Nephron progenitor cell (in vitro differentiated cells): Measurements from ENCODE around the gene JMJD4.

ENCODE experiments used
- DNase-seq: peaks from one replicate; pipeline ENCODE4 v3.0.0; 2021
- H3K27ac Mint-ChIP-seq: 2 replicates; pipeline ENCODE4 v1.8.0; 2021; ENCODE audit warnings: mild to moderate bottlenecking, moderate library complexity, mixed read lengths
- H3K27me3 Mint-ChIP-seq: 2 replicates; pipeline ENCODE4 v1.8.0; 2021; ENCODE audit warnings: mild to moderate bottlenecking, low read depth, mixed read lengths; ENCODE audit not compliant: poor library complexity
- H3K36me3 Mint-ChIP-seq: 2 replicates; pipeline ENCODE4 v1.8.0; 2021; ENCODE audit warnings: low read depth, mixed read lengths
- H3K4me1 Mint-ChIP-seq: 2 replicates; pipeline ENCODE4 v1.8.0; 2021; ENCODE audit warnings: mixed read lengths
- H3K4me3 Mint-ChIP-seq: 2 replicates; pipeline ENCODE4 v1.8.0; 2021; ENCODE audit warnings: mild to moderate bottlenecking, moderate library complexity, mixed read lengths
- H3K9me3 Mint-ChIP-seq: 2 replicates; pipeline ENCODE4 v1.8.0; 2021; ENCODE audit warnings: mild to moderate bottlenecking, moderate library complexity, mixed read lengths
- TF ChIP-seq, protein P1 (sequence below): fragments of 200-600 bp; sonication (generic); IDR thresholded peaks from 2 replicates; pipeline ENCODE4 v1.5.0; 2021; ENCODE audit warnings: antibody characterized with exemption

JMJD4 gene

DNA sequence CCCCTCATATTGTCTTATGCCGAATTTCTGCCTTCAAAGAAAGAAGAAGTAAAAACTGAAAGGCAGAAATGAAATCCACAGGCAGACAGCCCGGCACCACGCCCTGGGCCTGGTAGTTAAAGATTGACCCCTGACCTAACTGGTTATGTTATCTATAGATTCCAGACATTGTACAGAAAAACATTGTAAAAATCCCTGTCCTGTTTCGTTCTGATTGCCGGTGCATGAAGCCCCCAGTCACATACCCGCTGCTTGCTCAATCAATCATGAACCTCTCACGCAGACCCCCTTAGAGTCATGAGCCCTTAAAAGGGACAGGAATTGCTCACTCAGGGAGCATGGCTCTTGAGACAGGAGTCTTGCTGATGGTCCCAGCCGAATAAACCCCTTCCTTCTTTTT lies 49.3 kb downstream of the JMJD4 start:
- TF ChIP-seq, protein P1, sequence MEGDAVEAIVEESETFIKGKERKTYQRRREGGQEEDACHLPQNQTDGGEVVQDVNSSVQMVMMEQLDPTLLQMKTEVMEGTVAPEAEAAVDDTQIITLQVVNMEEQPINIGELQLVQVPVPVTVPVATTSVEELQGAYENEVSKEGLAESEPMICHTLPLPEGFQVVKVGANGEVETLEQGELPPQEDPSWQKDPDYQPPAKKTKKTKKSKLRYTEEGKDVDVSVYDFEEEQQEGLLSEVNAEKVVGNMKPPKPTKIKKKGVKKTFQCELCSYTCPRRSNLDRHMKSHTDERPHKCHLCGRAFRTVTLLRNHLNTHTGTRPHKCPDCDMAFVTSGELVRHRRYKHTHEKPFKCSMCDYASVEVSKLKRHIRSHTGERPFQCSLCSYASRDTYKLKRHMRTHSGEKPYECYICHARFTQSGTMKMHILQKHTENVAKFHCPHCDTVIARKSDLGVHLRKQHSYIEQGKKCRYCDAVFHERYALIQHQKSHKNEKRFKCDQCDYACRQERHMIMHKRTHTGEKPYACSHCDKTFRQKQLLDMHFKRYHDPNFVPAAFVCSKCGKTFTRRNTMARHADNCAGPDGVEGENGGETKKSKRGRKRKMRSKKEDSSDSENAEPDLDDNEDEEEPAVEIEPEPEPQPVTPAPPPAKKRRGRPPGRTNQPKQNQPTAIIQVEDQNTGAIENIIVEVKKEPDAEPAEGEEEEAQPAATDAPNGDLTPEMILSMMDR: no peak
- H3K27me3 Mint-ChIP-seq: peaks cover 7% of the 10 kb centered on the region
- no peak overlapping the region for H3K4me3 Mint-ChIP-seq
- peak overlapping the region; percentile 55 for H3K27ac Mint-ChIP-seq
- H3K4me1 Mint-ChIP-seq: no peaks in the 10 kb centered on the region
- H3K36me3 Mint-ChIP-seq: no peaks in the 10 kb centered on the region
- peaks cover 75% of the 10 kb centered on the region for H3K9me3 Mint-ChIP-seq
- no peak for DNase-seq
